Spleen (tissue), 13 donors: ENCODE results near the gene RNF166. TPM values are rescaled to one million over a fixed set of nuclear protein-coding genes. Genes with fewer than 3 reads are reported as not detected.

Experiments used
- DNase-seq: peaks from one replicate; pipeline ENCODE4 v3.0.0-alpha.2; 2020
- H3K27ac ChIP-seq, 8 donors: fragments of 200-600 bp; sonication (generic) in 7 of 8; 1 replicate in 4 of 8; 2 replicates in 4 of 8; pipeline versions ENCODE4 v1.5.0 to v1.8.0; 2016 to 2021; ENCODE audit warnings: inconsistent platforms in 4 of 8, mild to moderate bottlenecking in 4 of 8, moderate library complexity in 1 of 8
- H3K27me3 ChIP-seq, 7 donors: fragments of 200-600 bp; sonication (generic) in 6 of 7; replicated peaks in 1 of 7; 1 replicate in 4 of 7; 2 replicates in 3 of 7; pipeline versions ENCODE4 v1.5.0 to v1.8.0; 2016 to 2021; ENCODE audit warnings: inconsistent platforms in 3 of 7, mild to moderate bottlenecking in 1 of 7
- H3K36me3 ChIP-seq, 6 donors: fragments of 200-600 bp; sonication (generic) in 5 of 6; 1 replicate in 4 of 6; 2 replicates in 2 of 6; pipeline versions ENCODE4 v1.5.0 to v1.8.0; 2016 to 2021; ENCODE audit warnings: inconsistent platforms in 2 of 6
- H3K4me1 ChIP-seq, 6 donors: fragments of 200-600 bp; sonication (generic) in 5 of 6; 1 replicate in 3 of 6; 2 replicates in 3 of 6; pipeline versions ENCODE4 v1.5.0 to v1.8.0; 2016 to 2021; ENCODE audit warnings: inconsistent platforms in 3 of 6
- H3K4me3 ChIP-seq, 8 donors: fragments of 200-600 bp; sonication (generic) in 7 of 8; 1 replicate in 4 of 8; 2 replicates in 4 of 8; pipeline versions ENCODE4 v1.5.0 to v1.8.0; 2016 to 2021; ENCODE audit warnings: inconsistent platforms in 4 of 8, mild to moderate bottlenecking in 4 of 8, moderate library complexity in 2 of 8
- H3K9me3 ChIP-seq, 8 donors: fragments of 200-600 bp; sonication (generic) in 7 of 8; 1 replicate in 4 of 8; 2 replicates in 4 of 8; pipeline versions ENCODE4 v1.5.0 to v1.8.0; 2016 to 2021; ENCODE audit warnings: inconsistent platforms in 4 of 8
- POLR2A ChIP-seq, 3 donors: fragments of 450-650 bp; IDR thresholded peaks; one replicate each; pipeline ENCODE4 v1.5.1; 2017; ENCODE audit warnings: antibody characterized with exemption in 3 of 3, mild to moderate bottlenecking in 1 of 3
- POLR2AphosphoS5 ChIP-seq, 3 donors: sonication (generic); formaldehyde crosslinking; IDR thresholded peaks; one replicate each; pipeline ENCODE4 v1.5.1; 2017; ENCODE audit warnings: antibody characterized with exemption in 3 of 3
- WGBS, 5 donors: extraction: QIAGEN DNeasy Blood & Tissue Kit in 3 of 5; methylation state at CpG; one replicate each; pipeline versions ENCODE4 v1.1.5 to v1.1.7; 2013 to 2018; 5-methylcytosine and 5-hydroxymethylcytosine counted together
- intact Hi-C: fragments of 100-400 bp; cut with DNase I; formaldehyde crosslinking; loops from one replicate; pipeline ENCODE4 v1.15.0; 2023; ENCODE audit warnings: low total_unique reads
- long read RNA-seq, 2 donors: transcript quantifications; one replicate each; lab custom pipeline, GENCODE V29; 2026
- polyA plus RNA-seq, 3 donors: library from polyadenylated mRNA; stranded (reverse); fragments of 200-250 nt; gene quantifications; one replicate each; pipeline ENCODE4 v1.2.1, GENCODE V29; 2013
- total RNA-seq, 7 donors: library from RNA; depleted of rRNA in 3 of 7; stranded (reverse); fragments of >200 nt in 3 of 7; fragmentation: NEBNext Ultra II Directional in 4 of 7; extraction: Animal tissue kit (Norgen Biotek cat#: 25700) in 4 of 7; gene quantifications; one replicate each; pipeline versions ENCODE4 v1.1.0 to v1.2.1, GENCODE V29; 2016 to 2021
- TF ChIP-seq, protein P1 (sequence below), 11 experiments: fragments of 200-600 bp in 7 of 11; fragments of 450-650 bp in 4 of 11; sonication (generic) in 4 of 11; IDR thresholded peaks in 8 of 11; conservative IDR thresholded peaks in 3 of 11; 1 replicate in 7 of 11; 2 replicates in 4 of 11; pipeline versions ENCODE4 v1.4.0 to v1.8.0; 2016 to 2021; ENCODE audit warnings: antibody characterized with exemption in 11 of 11, inconsistent platforms in 4 of 11, mild to moderate bottlenecking in 1 of 11
- donor health status: healthy with polysubstance abuse.
- donor health status: DM: no; HTN: no; CAD: no; lungs with moderate emphysema.
- donor health status: DM: no; HTN: no; CAD: no.
- donor health status: Bipolar disorder and iron deficiency.
- donor health status: healthy.
- donor health status: DM: no; HTN: no; CAD: no.
- donor health status: DM: yes; HTN: yes; CAD: no.

The RNF166 gene, protein sequence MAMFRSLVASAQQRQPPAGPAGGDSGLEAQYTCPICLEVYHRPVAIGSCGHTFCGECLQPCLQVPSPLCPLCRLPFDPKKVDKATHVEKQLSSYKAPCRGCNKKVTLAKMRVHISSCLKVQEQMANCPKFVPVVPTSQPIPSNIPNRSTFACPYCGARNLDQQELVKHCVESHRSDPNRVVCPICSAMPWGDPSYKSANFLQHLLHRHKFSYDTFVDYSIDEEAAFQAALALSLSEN
- total RNA-seq (100 to 1,000 TPM in 3 of 7 donors, 10 to 100 TPM in 4; 63.7 to 135 (median 99.1) TPM), polyA plus RNA-seq (100 to 1,000 TPM in 1 of 3 donors, 10 to 100 TPM in 2; 55.7 to 132 (median 75.1) TPM)
- long read RNA-seq, donor 1, partial matches to known transcripts = 0 of 3 reads
- long read RNA-seq, donor 1, other reads (novel, unspliced or antisense) = 0 of 3 reads
- long read RNA-seq, donor 2, transcript RNF166-201 (6 exons, 1,883 nt) = major isoform, 5 of 5 reads
- long read RNA-seq, donor 2, partial matches to known transcripts = 0 of 5 reads
- long read RNA-seq, donor 2, other reads (novel, unspliced or antisense) = 0 of 5 reads

DNA sequence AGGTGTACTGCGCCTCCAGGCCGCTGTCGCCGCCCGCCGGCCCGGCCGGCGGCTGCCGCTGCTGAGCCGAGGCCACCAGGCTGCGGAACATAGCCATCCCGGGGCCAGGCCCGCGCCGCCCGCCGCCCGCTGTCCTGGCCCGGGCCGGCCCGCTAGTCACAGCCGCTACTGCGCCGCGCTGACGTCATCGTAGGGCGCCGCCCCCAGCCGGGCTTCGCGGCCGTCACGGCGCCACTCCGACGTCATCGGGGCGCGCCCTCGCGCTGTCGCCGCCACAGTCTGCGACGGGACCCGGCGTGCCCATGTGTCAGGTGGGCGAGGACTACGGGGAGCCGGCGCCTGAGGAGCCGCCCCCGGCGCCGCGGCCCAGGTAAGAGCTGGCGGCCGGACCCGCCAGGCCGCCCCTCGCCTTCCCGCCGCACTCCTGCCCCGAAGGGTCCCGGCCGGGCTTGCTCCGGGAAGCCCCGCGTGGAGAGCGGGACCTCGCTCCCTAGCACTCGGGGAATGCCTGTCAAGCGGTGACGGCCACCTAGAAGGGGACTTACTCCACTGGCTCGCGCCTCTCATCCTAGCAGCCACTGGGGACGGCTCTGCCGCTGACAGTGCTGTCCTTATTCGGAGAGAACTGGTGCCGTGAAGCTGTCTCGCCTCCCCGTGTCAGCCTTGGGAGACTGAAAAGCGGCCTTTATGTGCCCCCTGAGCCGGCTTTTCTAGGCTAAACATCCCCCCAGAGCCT lies at the start of gene RNF166, which contains the start of gene CTU2:
Gene RNF166, minus strand, starts transcription at position 180 of the 736 bp plus-strand sequence. Its CDS starts 83 bp downstream, at position 97.
Gene CTU2, plus strand, starts transcription at position 275 of the 736 bp plus-strand sequence. Its CDS starts 28 bp downstream, at position 303.
- peak within 1 kb of the TSS; percentile 77 to 98 (median 94) for H3K27ac ChIP-seq
- intact Hi-C loops = loop anchor here (10.0 kb wide), 2 partner anchors 52 to 132 kb away; partner anchors contain the start of genes CYBA and ZC3H18
- peaks cover 0 to 23% (median 0%) of the 10 kb centered on the region in 6 donors for H3K36me3 ChIP-seq
- TF ChIP-seq POLR2AphosphoS5 (IDR thresholded peaks at IDR 0.05) = peak; percentile 92 to 95 (median 94)
- TF ChIP-seq, protein P1, sequence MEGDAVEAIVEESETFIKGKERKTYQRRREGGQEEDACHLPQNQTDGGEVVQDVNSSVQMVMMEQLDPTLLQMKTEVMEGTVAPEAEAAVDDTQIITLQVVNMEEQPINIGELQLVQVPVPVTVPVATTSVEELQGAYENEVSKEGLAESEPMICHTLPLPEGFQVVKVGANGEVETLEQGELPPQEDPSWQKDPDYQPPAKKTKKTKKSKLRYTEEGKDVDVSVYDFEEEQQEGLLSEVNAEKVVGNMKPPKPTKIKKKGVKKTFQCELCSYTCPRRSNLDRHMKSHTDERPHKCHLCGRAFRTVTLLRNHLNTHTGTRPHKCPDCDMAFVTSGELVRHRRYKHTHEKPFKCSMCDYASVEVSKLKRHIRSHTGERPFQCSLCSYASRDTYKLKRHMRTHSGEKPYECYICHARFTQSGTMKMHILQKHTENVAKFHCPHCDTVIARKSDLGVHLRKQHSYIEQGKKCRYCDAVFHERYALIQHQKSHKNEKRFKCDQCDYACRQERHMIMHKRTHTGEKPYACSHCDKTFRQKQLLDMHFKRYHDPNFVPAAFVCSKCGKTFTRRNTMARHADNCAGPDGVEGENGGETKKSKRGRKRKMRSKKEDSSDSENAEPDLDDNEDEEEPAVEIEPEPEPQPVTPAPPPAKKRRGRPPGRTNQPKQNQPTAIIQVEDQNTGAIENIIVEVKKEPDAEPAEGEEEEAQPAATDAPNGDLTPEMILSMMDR (IDR thresholded peaks at IDR 0.05 in 8 of 11, conservative IDR thresholded peaks at IDR 0.05 in 3 of 11) = peak in 3 of 11 experiments; percentile 5 to 13 (median 11)
- peak in 2 of 3 donors; percentile 81 to 96 for TF ChIP-seq POLR2A (IDR thresholded peaks at IDR 0.05)
- no peaks in the 10 kb centered on the region for H3K27me3 ChIP-seq
- H3K4me3 ChIP-seq = peak within 1 kb of the TSS; percentile 85 to 99 (median 89)
- peaks cover 48 to 77% (median 62%) of the 10 kb centered on the region in 6 donors for H3K4me1 ChIP-seq
- peak; percentile 98 for DNase-seq
- H3K9me3 ChIP-seq = no peaks in the 10 kb centered on the region
- WGBS, 5 donors = 0% methylated on average over 17 to 86 of the region's 86 CpGs

DNA sequence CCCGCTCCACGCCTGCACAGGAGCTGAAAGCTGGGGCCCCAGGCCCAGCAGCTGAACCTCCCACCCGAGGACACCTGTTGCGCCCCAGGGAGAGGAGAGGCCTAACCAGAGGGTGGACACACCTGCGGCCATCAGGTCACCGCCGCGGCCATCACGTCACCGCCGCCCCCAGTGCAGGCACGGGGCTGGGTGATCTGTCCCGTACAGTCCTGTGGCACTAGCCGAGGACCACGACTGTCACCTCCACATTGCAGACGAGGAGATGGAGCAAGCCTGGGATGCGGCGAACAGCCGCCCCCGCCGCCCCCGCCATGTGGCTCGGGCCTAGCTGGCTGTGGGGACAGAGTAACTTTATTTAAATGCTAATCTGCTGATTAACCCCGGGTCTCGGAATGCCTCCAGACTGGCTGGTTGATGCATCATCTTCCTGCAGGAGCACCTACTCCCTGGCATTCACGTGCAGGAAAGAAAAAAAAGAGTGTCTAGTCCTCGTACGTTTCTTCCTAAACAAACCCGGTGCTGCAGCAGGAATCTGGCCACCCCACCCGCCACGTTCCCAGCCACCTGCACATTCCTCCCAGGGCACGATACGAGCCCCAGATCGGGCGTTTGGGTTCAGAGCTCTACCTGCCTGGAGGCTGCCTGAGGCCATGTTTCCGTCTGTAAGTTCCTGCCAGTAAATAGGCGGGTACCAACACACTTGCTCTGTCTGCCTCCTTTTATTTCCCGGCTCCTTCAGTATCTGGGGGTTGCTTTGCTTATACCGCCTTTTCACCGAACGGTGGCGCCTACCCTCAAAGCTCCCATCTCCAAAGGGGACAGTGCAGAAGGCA lies 48.9 kb upstream of the RNF166 start:
- peaks cover 0 to 54% (median 4%) of the 10 kb centered on the region in 6 donors for H3K36me3 ChIP-seq
- no peak for DNase-seq
- no peaks in the 10 kb centered on the region for H3K27me3 ChIP-seq
- peaks cover 0 to 8% (median 0%) of the 10 kb centered on the region in 8 donors for H3K9me3 ChIP-seq
- no peak overlapping the region for H3K27ac ChIP-seq
- TF ChIP-seq POLR2A (IDR thresholded peaks at IDR 0.05) (no peak), POLR2AphosphoS5 (IDR thresholded peaks at IDR 0.05) (peak in 1 of 3 donors; percentile 22)
- no peak overlapping the region for H3K4me3 ChIP-seq
- intact Hi-C loops = no loop called here
- peaks cover 13 to 78% (median 42%) of the 10 kb centered on the region in 6 donors for H3K4me1 ChIP-seq
- 76 to 88% (median 82%) methylated on average over 22 to 42 of the region's 42 CpGs for WGBS, 5 donors

DNA sequence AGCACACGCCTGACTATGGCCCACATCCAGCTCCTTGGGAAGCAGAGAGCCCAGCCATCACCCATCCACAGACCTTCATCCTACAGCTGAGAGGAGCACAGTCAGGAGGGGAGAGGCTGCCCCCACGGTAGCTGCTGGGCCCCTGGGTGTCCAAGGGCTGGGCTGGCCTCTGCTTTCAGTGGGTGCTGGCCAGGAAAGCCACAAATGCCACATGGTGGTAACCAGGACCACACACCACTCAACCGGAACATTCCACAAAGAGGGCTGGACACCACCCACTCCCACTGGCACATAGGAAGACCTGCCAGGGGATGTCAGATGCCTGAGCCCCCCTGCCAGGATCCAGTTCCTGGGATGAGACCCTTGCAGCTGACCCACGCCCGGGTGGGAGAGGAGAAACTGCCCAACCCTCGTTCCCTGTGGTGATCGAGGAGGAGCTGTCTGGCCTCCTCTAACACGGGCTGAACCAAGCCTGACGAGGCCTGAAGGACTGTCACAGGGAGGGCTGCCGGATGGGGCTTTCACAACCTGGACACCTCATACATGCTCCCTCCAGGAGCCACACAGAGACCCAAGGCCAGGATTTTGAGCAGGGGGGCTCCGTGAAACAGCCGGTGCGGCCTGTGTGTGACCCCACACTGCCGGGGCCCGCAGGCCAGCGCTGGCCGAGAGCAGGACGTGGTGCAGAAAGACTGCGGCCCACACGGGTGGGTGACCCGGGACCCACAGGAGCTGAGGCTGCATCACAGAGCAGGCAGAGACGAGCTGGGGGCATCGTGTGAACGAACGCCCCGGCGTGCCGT lies 48.1 kb upstream of the RNF166 start:
- 87 to 94% (median 91%) methylated on average over 8 to 28 of the region's 28 CpGs for WGBS, 5 donors
- intact Hi-C loops = no loop called here
- peaks cover 0 to 8% (median 0%) of the 10 kb centered on the region in 8 donors for H3K9me3 ChIP-seq
- no peak overlapping the region for H3K27ac ChIP-seq
- TF ChIP-seq, protein P1 (IDR thresholded peaks at IDR 0.05 in 8 of 11, conservative IDR thresholded peaks at IDR 0.05 in 3 of 11) = no peak
- peak in 1 of 3 donors; percentile 23 for TF ChIP-seq POLR2AphosphoS5 (IDR thresholded peaks at IDR 0.05)
- no peak for TF ChIP-seq POLR2A (IDR thresholded peaks at IDR 0.05)
- no peak for DNase-seq
- H3K4me3 ChIP-seq = no peak overlapping the region
- H3K4me1 ChIP-seq = peaks cover 8 to 70% (median 34%) of the 10 kb centered on the region in 6 donors
- H3K36me3 ChIP-seq = peaks cover 0 to 59% (median 4%) of the 10 kb centered on the region in 6 donors
- H3K27me3 ChIP-seq = no peaks in the 10 kb centered on the region
